Loucy (cell line): Measurements from ENCODE around the gene PBX1.

Source experiments
- H2AFZ ChIP-seq: fragments of 200-600 bp; sonication (generic); 2 replicates; pipeline ENCODE4 v1.6.0; 2016; ENCODE audit warnings: antibody characterized with exemption, mild to moderate bottlenecking, low read length, moderate library complexity
- H3F3A ChIP-seq: fragments of 200-600 bp; 2 replicates; pipeline ENCODE4 v1.6.0; 2016; ENCODE audit warnings: antibody characterized with exemption, low read depth, mild to moderate bottlenecking
- H3K27me3 ChIP-seq: fragments of 200-600 bp; sonication (generic); 2 replicates; pipeline ENCODE4 v1.6.1; 2014; ENCODE audit warnings: low read length, mild to moderate bottlenecking; ENCODE audit not compliant: insufficient read depth, poor library complexity, severe bottlenecking
- H3K36me3 ChIP-seq: fragments of 200-600 bp; sonication (generic); 2 replicates; pipeline ENCODE4 v1.6.1; 2016; ENCODE audit warnings: low read length; ENCODE audit not compliant: insufficient read depth
- H3K4me1 ChIP-seq: fragments of 200-600 bp; sonication (generic); 2 replicates; pipeline ENCODE4 v1.5.1; 2014; ENCODE audit warnings: low read length, mild to moderate bottlenecking; ENCODE audit not compliant: insufficient read depth, poor library complexity, severe bottlenecking
- H3K4me2 ChIP-seq: fragments of 200-600 bp; sonication (generic); 2 replicates; pipeline ENCODE4 v1.6.0; 2014; ENCODE audit warnings: antibody characterized with exemption, low read length, low read depth, mild to moderate bottlenecking; ENCODE audit not compliant: poor library complexity, severe bottlenecking
- H3K4me3 ChIP-seq: fragments of 200-600 bp; sonication (generic); 2 replicates; pipeline ENCODE4 v1.5.1; 2014; ENCODE audit warnings: low read length, mild to moderate bottlenecking, mixed read lengths; ENCODE audit not compliant: poor library complexity, severe bottlenecking
- H3K79me2 ChIP-seq: fragments of 200-600 bp; sonication (generic); 2 replicates; pipeline ENCODE4 v1.6.1; 2014; ENCODE audit warnings: low read length; ENCODE audit not compliant: insufficient read depth
- H3K9ac ChIP-seq: fragments of 200-600 bp; sonication (generic); 2 replicates; pipeline ENCODE4 v1.6.0; 2014; ENCODE audit warnings: mild to moderate bottlenecking, low read depth, low read length, moderate library complexity; ENCODE audit not compliant: poor library complexity, severe bottlenecking
- H3K9me2 ChIP-seq: fragments of 200-600 bp; sonication (generic); replicated peaks from 2 replicates; pipeline ENCODE4 v1.6.1; 2016; ENCODE audit warnings: low read depth, low read length, mixed read lengths
- H3K9me3 ChIP-seq: fragments of 200-600 bp; sonication (generic); 2 replicates; pipeline ENCODE4 v1.6.1; 2014; ENCODE audit warnings: mild to moderate bottlenecking, antibody characterized with exemption, low read length, low read depth; ENCODE audit not compliant: insufficient read depth
- H4K20me1 ChIP-seq: fragments of 200-600 bp; sonication (generic); 2 replicates; pipeline ENCODE4 v1.6.0; 2014; ENCODE audit warnings: antibody characterized with exemption, low read length, mild to moderate bottlenecking; ENCODE audit not compliant: insufficient read depth, poor library complexity, severe bottlenecking
- CTCF ChIP-seq: fragments of 200-600 bp; sonication (generic); conservative IDR thresholded peaks from 2 replicates; pipeline ENCODE4 v1.5.1; 2014; ENCODE audit warnings: mild to moderate bottlenecking, antibody characterized with exemption, low read length
- EZH2phosphoT487 ChIP-seq: fragments of 200-600 bp; IDR thresholded peaks from 2 replicates; pipeline ENCODE4 v1.6.1; 2018; ENCODE audit warnings: antibody characterized with exemption, mild to moderate bottlenecking, moderate library complexity, borderline replicate concordance

PBX1 gene

GRCh38 chr1:164863056-164863455 lies 304.1 kb downstream of the PBX1 start:
- Histone ChIP-seq H3K36me3 (no peaks in the 10 kb centered on the region), H2AFZ (no peak overlapping the region), H3F3A (no peaks in the 10 kb centered on the region), H3K4me2 (no peak overlapping the region), H3K27me3 (no peaks in the 10 kb centered on the region), H3K9me2 (no peaks in the 10 kb centered on the region), H3K9ac (no peak overlapping the region), H3K4me1 (no peaks in the 10 kb centered on the region), H3K4me3 (no peak overlapping the region), H4K20me1 (no peaks in the 10 kb centered on the region), H3K9me3 (peaks cover 3% of the 10 kb centered on the region; the same call in 1 of the 2 replicates), H3K79me2 (no peaks in the 10 kb centered on the region)
- TF ChIP-seq CTCF (no peak), EZH2phosphoT487 (no peak)

- Histone ChIP-seq H3K9ac (no peak overlapping the region), H3K79me2 (no peaks in the 10 kb centered on the region), H2AFZ (no peak overlapping the region), H3K4me2 (no peak overlapping the region), H3K9me3 (peaks cover 3% of the 10 kb centered on the region; the same call in 1 of the 2 replicates), H3K4me1 (no peaks in the 10 kb centered on the region), H3K27me3 (no peaks in the 10 kb centered on the region), H3K4me3 (no peak overlapping the region), H3F3A (no peaks in the 10 kb centered on the region), H3K36me3 (no peaks in the 10 kb centered on the region), H3K9me2 (no peaks in the 10 kb centered on the region), H4K20me1 (no peaks in the 10 kb centered on the region)
- TF ChIP-seq CTCF (no peak), EZH2phosphoT487 (no peak)
These were observed 305.2 kb downstream of the PBX1 start for GRCh38 chr1:164864161-164864560.

GRCh38 chr1:164865385-164865784 lies 306.4 kb downstream of the PBX1 start:
- H3K36me3 ChIP-seq = no peaks in the 10 kb centered on the region
- no peaks in the 10 kb centered on the region for H4K20me1 ChIP-seq
- no peaks in the 10 kb centered on the region for H3K4me1 ChIP-seq
- no peaks in the 10 kb centered on the region for H3K79me2 ChIP-seq
- no peaks in the 10 kb centered on the region for H3F3A ChIP-seq
- no peaks in the 10 kb centered on the region for H3K27me3 ChIP-seq
- H3K9ac ChIP-seq = no peak overlapping the region
- H3K9me2 ChIP-seq = no peaks in the 10 kb centered on the region
- no peak overlapping the region for H3K4me3 ChIP-seq
- no peak overlapping the region for H3K4me2 ChIP-seq
- TF ChIP-seq CTCF (no peak), EZH2phosphoT487 (no peak)
- H2AFZ ChIP-seq = no peak overlapping the region
- H3K9me3 ChIP-seq = peaks cover 3% of the 10 kb centered on the region; the same call in 1 of the 2 replicates
